ENCODE data around the gene TPPP2.

TPPP2 gene

GRCh38 chr14:21023174-21023573 is 6.8 kb upstream of the TPPP2 start:
- TF ChIP-seq CTCF (IDR thresholded peaks at IDR 0.05): no peak
- Histone ChIP-seq H3K27me3 (no peaks in the 10 kb centered on the region), H3K4me3 (peak overlapping the region; percentile 86 to 96), H3K4me1 (peaks cover 6 to 47% (median 33%) of the 10 kb centered on the region in 4 donors), H3K9me3 (no peaks in the 10 kb centered on the region), H3K36me3 (peaks cover 27 to 43% (median 32%) of the 10 kb centered on the region in 3 donors), H3K27ac (peak overlapping the region; percentile 96 to 97)
- no peak for DNase-seq
- intact Hi-C loops (cut with DNase I; ENCODE audit: low total_unique reads): loop anchor here (5.0 kb wide), 1 partner anchor 79 kb away; the partner anchor contains the start of gene TMEM253

- no peaks in the 10 kb centered on the region for H3K27me3 ChIP-seq
- peaks cover 6 to 47% (median 33%) of the 10 kb centered on the region in 4 donors for H3K4me1 ChIP-seq
- peak overlapping the region; percentile 86 to 96 for H3K4me3 ChIP-seq
- H3K27ac ChIP-seq: peak overlapping the region; percentile 96 to 97
- peaks cover 22 to 35% (median 24%) of the 10 kb centered on the region in 3 donors for H3K36me3 ChIP-seq
- no peaks in the 10 kb centered on the region for H3K9me3 ChIP-seq
- TF ChIP-seq CTCF (IDR thresholded peaks at IDR 0.05): no peak
- intact Hi-C loops (cut with DNase I; ENCODE audit: low total_unique reads): loop anchor here (5.0 kb wide), 1 partner anchor 78 kb away; the partner anchor contains the start of gene TMEM253
- no peak for DNase-seq
Observed at GRCh38 chr14:21023817-21024584, 6.0 kb upstream of the TPPP2 start.

- TF ChIP-seq CTCF (IDR thresholded peaks at IDR 0.05): no peak
- Histone ChIP-seq H3K4me1 (peaks cover 6 to 47% (median 33%) of the 10 kb centered on the region in 4 donors), H3K4me3 (peak within 1 kb of the TSS; percentile 86 to 96), H3K9me3 (no peaks in the 10 kb centered on the region), H3K27ac (peak within 1 kb of the TSS; percentile 96 to 97), H3K36me3 (peaks cover 16 to 27% (median 17%) of the 10 kb centered on the region in 3 donors), H3K27me3 (no peaks in the 10 kb centered on the region)
- DNase-seq: peak; percentile 82 to 91
- intact Hi-C loops (cut with DNase I; ENCODE audit: low total_unique reads): loop anchor here (5.0 kb wide), 1 partner anchor 78 kb away; the partner anchor contains the start of gene TMEM253
Observed at GRCh38 chr14:21024585-21025370, 5.2 kb upstream of the TPPP2 start, which contains the start of gene NDRG2. NDRG2 (minus strand) TSS chr14:21025061; CDS start chr14:21023315, 1,746 bp downstream.

GRCh38 chr14:21025371-21026273 is 4.4 kb upstream of the TPPP2 start:
- peak in 1 of 2 experiments; percentile 7 for TF ChIP-seq CTCF (IDR thresholded peaks at IDR 0.05)
- peak; percentile 76 to 86 for DNase-seq
- Histone ChIP-seq H3K4me3 (peak overlapping the region; percentile 86 to 96), H3K27ac (peak overlapping the region; percentile 96 to 97), H3K4me1 (peaks cover 6 to 47% (median 33%) of the 10 kb centered on the region in 4 donors), H3K9me3 (no peaks in the 10 kb centered on the region), H3K27me3 (no peaks in the 10 kb centered on the region), H3K36me3 (peaks cover 12 to 19% (median 13%) of the 10 kb centered on the region in 3 donors)
- intact Hi-C loops (cut with DNase I; ENCODE audit: low total_unique reads): no loop called here

All from tibial artery (tissue), 4 donors.